Transverse colon (tissue), 4 donors: ENCODE data around the gene POU6F1. TPM values are rescaled to one million over a fixed set of nuclear protein-coding genes. Genes with fewer than 3 reads are reported as not detected.
"Not testable (repeated sequence)": the region's sequence is repeated elsewhere in the genome, so short reads cannot be mapped to it uniquely, and the experiment has no call there.

Experiments used
- DNase-seq: peaks from one replicate; pipeline ENCODE4 v3.0.0-alpha.2; 2019
- H3K27ac ChIP-seq, 4 donors: fragments of 200-600 bp; sonication (generic); 2 replicates each; pipeline ENCODE4 v1.5.1; 2016 to 2018; ENCODE audit warnings: inconsistent platforms in 4 of 4
- H3K27me3 ChIP-seq: fragments of 200-600 bp; sonication (generic); 2 replicates; pipeline ENCODE4 v1.5.1; 2017; ENCODE audit warnings: inconsistent platforms
- H3K36me3 ChIP-seq, 4 donors: fragments of 200-600 bp; sonication (generic); 2 replicates each; pipeline ENCODE4 v1.5.1; 2017 to 2019; ENCODE audit warnings: inconsistent platforms in 4 of 4
- H3K4me1 ChIP-seq, 4 donors: fragments of 200-600 bp; sonication (generic); 2 replicates each; pipeline ENCODE4 v1.5.1; 2017 to 2020; ENCODE audit warnings: inconsistent platforms in 4 of 4
- H3K4me3 ChIP-seq, 4 donors: fragments of 200-600 bp; sonication (generic); 1 replicate in 1 of 4; 2 replicates in 3 of 4; pipeline versions ENCODE4 v1.5.1 to v1.6.1; 2017 to 2019; ENCODE audit warnings: inconsistent platforms in 4 of 4
- H3K9me3 ChIP-seq, 2 donors: fragments of 200-600 bp; sonication (generic); 2 replicates each; pipeline ENCODE4 v1.5.1; 2017 to 2019; ENCODE audit warnings: inconsistent platforms in 2 of 2
- CTCF ChIP-seq, 5 experiments: fragments of 200-600 bp in 3 of 5; fragments of 450-650 bp in 2 of 5; sonication (generic) in 3 of 5; IDR thresholded peaks; 1 replicate in 2 of 5; 2 replicates in 3 of 5; pipeline ENCODE4 v1.5.1; 2016 to 2017; ENCODE audit warnings: antibody characterized with exemption in 5 of 5, inconsistent platforms in 3 of 5, mild to moderate bottlenecking in 2 of 5, moderate library complexity in 1 of 5
- EP300 ChIP-seq: sonication (generic); formaldehyde crosslinking; IDR thresholded peaks from one replicate; pipeline ENCODE4 v1.6.1; 2017; ENCODE audit warnings: antibody characterized with exemption, low read depth
- POLR2A ChIP-seq: fragments of 450-650 bp; IDR thresholded peaks from one replicate; pipeline ENCODE4 v1.6.1; 2016; ENCODE audit warnings: antibody characterized with exemption, mild to moderate bottlenecking, moderate library complexity
- POLR2AphosphoS5 ChIP-seq, 3 donors: sonication (generic); formaldehyde crosslinking; IDR thresholded peaks; one replicate each; pipeline ENCODE4 v1.6.1; 2016; ENCODE audit warnings: antibody characterized with exemption in 3 of 3
- WGBS, 2 donors: methylation state at CpG; one replicate each; pipeline ENCODE4 v1.1.5; 2018; ENCODE audit warnings: low coverage in 1 of 2; 5-methylcytosine and 5-hydroxymethylcytosine counted together
- in situ Hi-C, 4 donors: fragments of 200-750 bp; cut with MboI; loops; one replicate each; pipeline versions ENCODE4 v1.15.0 to v1.15.1; 2017; ENCODE audit warnings: low sequenced_read_pairs in 3 of 4, low pct_ligation_motif_present in 1 of 4, low pct_unique_long_range_greater_than_20kb in 1 of 4
- intact Hi-C: fragments of 100-400 bp; cut with DNase I; formaldehyde crosslinking; loops from one replicate; pipeline ENCODE4 v1.15.1; 2023; ENCODE audit warnings: low total_unique reads
- total RNA-seq, 4 donors: library from RNA; depleted of rRNA; stranded (reverse); fragments of >200 nt; gene quantifications; one replicate each; pipeline ENCODE4 v1.1.0, GENCODE V29; 2016

POU6F1 gene
- total RNA-seq, 4 donors from 2014 or later: 3.7 to 6.5 (median 6.1) TPM

GRCh38 chr12:51262758-51263177 is 44.9 kb upstream of the POU6F1 start:
- TF ChIP-seq CTCF (IDR thresholded peaks at IDR 0.05) (peak; percentile 25 to 67 (median 47)), POLR2A (no peak)
- DNase-seq: peak; percentile 79
- no peak overlapping the region for H3K4me3 ChIP-seq
- no peaks in the 10 kb centered on the region for H3K9me3 ChIP-seq
- 7 to 28% methylated on average over 2 to 7 of the region's 7 CpGs for WGBS, 2 donors
- in situ Hi-C loops: loop anchor here in 1 of 4 donors (10.0 kb wide), 1 partner anchor 72 kb away; no protein-coding TSS in a partner anchor
- H3K27me3 ChIP-seq: no peaks in the 10 kb centered on the region
- H3K27ac ChIP-seq: peak overlapping the region in 3 of 4 donors; percentile 7 to 52 (median 38)
- intact Hi-C loops: no loop called here
- H3K36me3 ChIP-seq: no peaks in the 10 kb centered on the region
- peaks cover 0 to 23% (median 8%) of the 10 kb centered on the region in 4 donors for H3K4me1 ChIP-seq

- H3K27me3 ChIP-seq, H3K4me3 ChIP-seq, H3K9me3 ChIP-seq, H3K36me3 ChIP-seq, H3K27ac ChIP-seq, DNase-seq, intact Hi-C loops: not testable (repeated sequence)
- 95% methylated on average over 1 of the region's 1 CpG; no CpG with 5 or more reads in 1 of the 2 donors for WGBS, 2 donors
- in situ Hi-C loops: loop anchor here in 1 of 4 donors (10.0 kb wide), 1 partner anchor 105 kb away; no protein-coding TSS in a partner anchor
- H3K4me1 ChIP-seq: peaks cover 0 to 14% (median 5%) of the 10 kb centered on the region in 4 donors
These were observed 41.7 kb upstream of the POU6F1 start for GRCh38 chr12:51259600-51259999.

GRCh38 chr12:51254536-51254935 is 36.7 kb upstream of the POU6F1 start:
- in situ Hi-C loops: loop anchor here in 1 of 4 donors (10.0 kb wide), 1 partner anchor 100 kb away; no protein-coding TSS in a partner anchor
- intact Hi-C loops: no loop called here
- DNase-seq: no peak
- Histone ChIP-seq H3K4me1 (no peaks in the 10 kb centered on the region), H3K27me3 (no peaks in the 10 kb centered on the region), H3K9me3 (no peaks in the 10 kb centered on the region), H3K27ac (no peak overlapping the region), H3K4me3 (no peak overlapping the region), H3K36me3 (peaks cover 0 to 3% (median 0%) of the 10 kb centered on the region in 4 donors)
- no peak for TF ChIP-seq POLR2AphosphoS5 (IDR thresholded peaks at IDR 0.05)
- TF ChIP-seq CTCF (IDR thresholded peaks at IDR 0.05): no peak
- TF ChIP-seq EP300: no peak
- TF ChIP-seq POLR2A: no peak
- 86 to 87% methylated on average over 4 of the region's 4 CpGs for WGBS, 2 donors

GRCh38 chr12:51253276-51253675 is 35.4 kb upstream of the POU6F1 start:
- no peak for TF ChIP-seq POLR2A
- no peak for TF ChIP-seq POLR2AphosphoS5 (IDR thresholded peaks at IDR 0.05)
- TF ChIP-seq CTCF (IDR thresholded peaks at IDR 0.05): no peak
- TF ChIP-seq EP300: no peak
- no peak overlapping the region for H3K4me3 ChIP-seq
- in situ Hi-C loops: loop anchor here in 1 of 4 donors (10.0 kb wide), 1 partner anchor 98 kb away; no protein-coding TSS in a partner anchor
- no peak for DNase-seq
- no peaks in the 10 kb centered on the region for H3K27me3 ChIP-seq
- intact Hi-C loops: no loop called here
- no peak overlapping the region for H3K27ac ChIP-seq
- no peaks in the 10 kb centered on the region for H3K9me3 ChIP-seq
- peaks cover 0 to 3% (median 0%) of the 10 kb centered on the region in 4 donors for H3K36me3 ChIP-seq
- WGBS, 2 donors: 100% methylated on average over 1 of the region's 1 CpG; no CpG with 5 or more reads in 1 of the 2 donors
- no peaks in the 10 kb centered on the region for H3K4me1 ChIP-seq
